Measurements from ENCODE around the gene ANKRD28.

ANKRD28 gene

DNA sequence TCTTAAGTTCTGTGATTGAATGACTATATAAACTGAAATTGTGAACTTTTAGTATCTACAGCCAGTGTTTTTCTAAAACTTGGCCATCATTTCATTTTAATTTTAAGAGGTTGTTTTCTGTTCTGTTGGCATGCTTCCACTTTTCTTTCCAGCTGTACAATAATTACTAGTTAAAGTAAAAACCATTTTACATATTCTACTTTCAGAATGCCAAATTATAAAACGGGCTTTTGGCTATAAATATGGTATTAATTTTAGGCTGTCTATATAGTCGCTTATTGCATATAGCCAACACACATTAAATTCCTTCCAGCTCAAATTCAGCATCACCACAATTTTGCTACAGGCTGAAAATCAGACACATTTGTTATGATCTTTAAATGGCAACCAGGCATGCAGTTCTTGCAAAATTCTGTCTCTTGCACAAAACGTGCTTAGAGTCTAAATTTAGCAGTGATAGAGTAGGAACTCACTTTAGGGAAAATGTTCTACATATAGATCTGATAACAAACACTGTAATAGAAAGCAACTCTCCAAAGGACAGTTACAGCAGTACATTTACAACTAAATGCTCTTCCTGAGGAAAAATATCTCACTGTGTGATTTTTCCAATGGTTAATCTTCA is 115.1 kb downstream of the ANKRD28 start:
- no peak overlapping the region for H3K4me3 ChIP-seq (ENCODE audit: low read depth in 1 of 2, low read length in 2 of 2)
- no peaks in the 10 kb centered on the region for H3K27me3 ChIP-seq (ENCODE audit: control insufficient read depth in 1 of 2, insufficient read depth in 2 of 2, low read length in 2 of 2)
- H3K9ac ChIP-seq (ENCODE audit: low read length): no peak overlapping the region
- H3K9me3 ChIP-seq (ENCODE audit: low read length): no peaks in the 10 kb centered on the region
- peaks cover 30% of the 10 kb centered on the region for H3K36me3 ChIP-seq (ENCODE audit: insufficient read depth, low read length)
- H3K4me1 ChIP-seq (ENCODE audit: insufficient read depth, low read length): peaks cover 22% of the 10 kb centered on the region
- H3K27ac ChIP-seq (ENCODE audit: low read depth, low read length): no peak overlapping the region

DNA sequence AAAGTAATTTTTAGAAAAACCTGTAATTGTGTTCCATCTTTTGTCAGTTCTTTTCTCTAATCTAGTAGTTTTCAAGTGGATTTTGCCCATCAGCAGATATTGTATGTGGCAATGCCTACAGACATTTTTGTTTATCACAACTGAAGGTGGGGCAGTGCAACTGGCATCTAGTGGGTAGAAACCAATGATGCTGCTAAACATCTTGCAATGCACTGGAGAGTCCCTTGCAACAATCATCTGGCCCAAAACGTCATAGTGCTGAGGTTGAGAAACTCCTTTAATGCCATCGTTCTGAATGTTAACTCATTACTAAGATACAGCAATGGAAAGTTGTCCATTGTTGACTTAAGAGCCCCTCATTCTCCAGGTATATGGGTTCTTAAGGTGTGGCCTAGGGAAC is 116.1 kb downstream of the ANKRD28 start:
- Histone ChIP-seq H3K27me3 (ENCODE audit: control insufficient read depth in 1 of 2, insufficient read depth in 2 of 2, low read length in 2 of 2) (no peaks in the 10 kb centered on the region), H3K36me3 (ENCODE audit: insufficient read depth, low read length) (peaks cover 36% of the 10 kb centered on the region)

DNA sequence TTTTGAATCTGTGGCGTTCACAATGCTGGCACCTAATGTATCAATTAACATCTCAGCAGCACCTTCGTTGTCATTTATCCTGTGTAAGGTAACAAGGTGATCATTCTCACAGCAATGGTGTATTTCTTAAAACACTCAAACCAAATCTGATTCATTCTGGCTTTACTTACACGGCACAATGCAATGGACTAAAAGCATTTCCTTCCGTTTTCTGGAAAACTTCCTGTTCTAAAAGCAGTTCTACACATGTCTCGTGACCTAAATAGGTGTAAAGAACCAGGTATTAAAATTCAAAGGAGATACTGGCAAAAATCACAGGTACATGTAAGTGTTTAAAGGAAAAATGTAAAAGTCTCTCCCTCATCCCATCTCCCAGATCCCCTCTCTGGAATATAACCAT is 118.5 kb downstream of the ANKRD28 start:
- Histone ChIP-seq H3K4me1 (ENCODE audit: insufficient read depth, low read length) (peaks cover 22% of the 10 kb centered on the region), H3K27me3 (ENCODE audit: control insufficient read depth in 1 of 2, insufficient read depth in 2 of 2, low read length in 2 of 2) (no peaks in the 10 kb centered on the region), H3K27ac (ENCODE audit: low read depth, low read length) (no peak overlapping the region), H3K4me3 (ENCODE audit: low read depth in 1 of 2, low read length in 2 of 2) (no peak overlapping the region), H3K9me3 (ENCODE audit: low read length) (no peaks in the 10 kb centered on the region), H3K36me3 (ENCODE audit: insufficient read depth, low read length) (peaks cover 32% of the 10 kb centered on the region), H3K9ac (ENCODE audit: low read length) (no peak overlapping the region)

More for the DNA sequence above, 116.1 kb downstream of the ANKRD28 start:
- Histone ChIP-seq H3K27ac (ENCODE audit: low read depth, low read length) (no peak overlapping the region), H3K9ac (ENCODE audit: low read length) (no peak overlapping the region), H3K9me3 (ENCODE audit: low read length) (no peaks in the 10 kb centered on the region), H3K4me3 (ENCODE audit: low read depth in 1 of 2, low read length in 2 of 2) (no peak overlapping the region), H3K4me1 (ENCODE audit: insufficient read depth, low read length) (peaks cover 22% of the 10 kb centered on the region)

DNA sequence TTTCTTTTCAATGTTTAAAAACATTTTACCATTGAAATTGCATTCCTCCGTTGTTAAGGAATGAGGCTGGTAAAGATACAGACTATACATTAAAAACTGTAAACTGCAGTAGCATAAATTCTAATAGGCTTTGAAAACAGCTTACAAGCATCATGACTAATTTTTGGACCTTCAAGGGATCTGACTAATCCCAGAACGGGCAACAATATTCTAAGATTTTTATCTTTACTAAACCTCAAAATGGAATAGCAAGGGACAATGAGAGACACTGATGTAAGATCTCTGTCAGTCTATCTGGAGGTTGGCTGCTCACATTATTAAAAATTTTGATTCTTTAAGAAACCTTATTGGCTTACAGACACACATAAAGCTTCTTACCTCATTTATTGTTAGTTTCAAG is 121.5 kb downstream of the ANKRD28 start:
- Histone ChIP-seq H3K4me3 (ENCODE audit: low read depth in 1 of 2, low read length in 2 of 2) (no peak overlapping the region), H3K36me3 (ENCODE audit: insufficient read depth, low read length) (peaks cover 35% of the 10 kb centered on the region), H3K27me3 (ENCODE audit: control insufficient read depth in 1 of 2, insufficient read depth in 2 of 2, low read length in 2 of 2) (no peaks in the 10 kb centered on the region), H3K9me3 (ENCODE audit: low read length) (no peaks in the 10 kb centered on the region), H3K4me1 (ENCODE audit: insufficient read depth, low read length) (no peaks in the 10 kb centered on the region), H3K27ac (ENCODE audit: low read depth, low read length) (no peak overlapping the region), H3K9ac (ENCODE audit: low read length) (no peak overlapping the region)

DNA sequence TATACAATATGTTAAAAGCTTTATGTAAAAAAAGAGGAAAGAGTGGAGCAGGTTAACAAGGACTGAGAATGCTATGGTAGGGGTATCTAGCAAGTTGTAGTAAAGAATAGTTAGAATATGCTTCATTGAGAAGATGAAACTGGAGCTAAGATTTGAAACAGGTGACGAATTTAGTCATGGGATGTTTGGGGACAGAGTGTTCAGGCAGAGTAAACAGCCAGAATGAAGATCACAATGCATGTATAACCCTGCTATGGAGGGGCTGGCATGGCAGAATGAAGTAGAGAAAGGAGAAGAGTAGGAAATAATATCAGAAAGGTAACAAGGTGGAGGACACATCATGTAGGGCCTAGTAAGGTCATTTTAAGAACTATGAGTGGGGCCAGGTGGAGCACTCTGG is 124.2 kb downstream of the ANKRD28 start:
- Histone ChIP-seq H3K4me3 (ENCODE audit: low read depth in 1 of 2, low read length in 2 of 2) (no peak overlapping the region), H3K36me3 (ENCODE audit: insufficient read depth, low read length) (peaks cover 31% of the 10 kb centered on the region), H3K27me3 (ENCODE audit: control insufficient read depth in 1 of 2, insufficient read depth in 2 of 2, low read length in 2 of 2) (no peaks in the 10 kb centered on the region), H3K27ac (ENCODE audit: low read depth, low read length) (no peak overlapping the region), H3K9ac (ENCODE audit: low read length) (no peak overlapping the region), H3K9me3 (ENCODE audit: low read length) (no peaks in the 10 kb centered on the region), H3K4me1 (ENCODE audit: insufficient read depth, low read length) (no peaks in the 10 kb centered on the region)

DNA sequence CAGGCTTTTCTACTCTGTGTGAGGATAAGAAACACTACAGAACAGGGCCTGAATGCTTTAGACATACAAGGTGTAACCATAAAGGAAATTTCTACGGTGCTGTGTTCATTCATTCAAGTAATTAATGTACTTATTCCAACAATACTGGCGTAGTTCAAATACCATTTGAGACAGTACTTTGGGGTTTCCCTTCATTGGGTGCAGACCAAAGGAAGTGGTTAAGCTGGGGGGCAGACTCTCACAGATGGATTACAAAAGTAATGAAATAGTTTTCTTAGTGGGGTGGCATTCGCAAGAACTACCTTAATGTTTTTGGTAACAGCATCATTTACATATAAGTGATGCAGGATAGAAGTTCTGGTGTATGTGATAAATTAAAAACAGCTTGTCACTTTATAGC is 130.3 kb downstream of the ANKRD28 start:
- H3K9me3 ChIP-seq (ENCODE audit: low read length): no peaks in the 10 kb centered on the region

DNA sequence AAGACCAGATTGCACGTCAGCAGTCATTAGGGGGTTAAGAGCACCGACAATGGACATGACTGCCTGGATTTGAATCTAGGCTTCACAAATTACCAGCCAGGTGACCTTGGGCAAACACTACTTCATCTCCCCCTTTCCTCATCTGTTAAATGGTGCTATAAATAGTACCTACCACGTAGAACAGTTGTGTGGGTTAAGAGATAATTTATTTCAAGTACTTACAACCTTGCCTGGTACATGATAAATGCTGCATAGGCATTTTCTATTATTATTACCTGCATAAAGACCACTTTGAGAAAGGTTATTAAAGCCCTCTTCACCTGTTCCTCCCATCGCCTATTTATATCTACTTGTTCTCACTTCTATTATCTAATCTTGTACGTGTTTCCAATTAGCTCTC is 131.5 kb downstream of the ANKRD28 start:
- Histone ChIP-seq H3K9ac (ENCODE audit: low read length) (no peak overlapping the region), H3K9me3 (ENCODE audit: low read length) (no peaks in the 10 kb centered on the region), H3K27ac (ENCODE audit: low read depth, low read length) (no peak overlapping the region), H3K27me3 (ENCODE audit: control insufficient read depth in 1 of 2, insufficient read depth in 2 of 2, low read length in 2 of 2) (no peaks in the 10 kb centered on the region), H3K4me1 (ENCODE audit: insufficient read depth, low read length) (peaks cover 3% of the 10 kb centered on the region), H3K36me3 (ENCODE audit: insufficient read depth, low read length) (peaks cover 4% of the 10 kb centered on the region), H3K4me3 (ENCODE audit: low read depth in 1 of 2, low read length in 2 of 2) (no peak overlapping the region)

More for the DNA sequence above, 130.3 kb downstream of the ANKRD28 start:
- H3K9ac ChIP-seq (ENCODE audit: low read length): no peak overlapping the region
- H3K27me3 ChIP-seq (ENCODE audit: control insufficient read depth in 1 of 2, insufficient read depth in 2 of 2, low read length in 2 of 2): no peaks in the 10 kb centered on the region
- H3K27ac ChIP-seq (ENCODE audit: low read depth, low read length): no peak overlapping the region
- H3K4me1 ChIP-seq (ENCODE audit: insufficient read depth, low read length): peaks cover 3% of the 10 kb centered on the region
- peaks cover 4% of the 10 kb centered on the region for H3K36me3 ChIP-seq (ENCODE audit: insufficient read depth, low read length)
- no peak overlapping the region for H3K4me3 ChIP-seq (ENCODE audit: low read depth in 1 of 2, low read length in 2 of 2)

DNA sequence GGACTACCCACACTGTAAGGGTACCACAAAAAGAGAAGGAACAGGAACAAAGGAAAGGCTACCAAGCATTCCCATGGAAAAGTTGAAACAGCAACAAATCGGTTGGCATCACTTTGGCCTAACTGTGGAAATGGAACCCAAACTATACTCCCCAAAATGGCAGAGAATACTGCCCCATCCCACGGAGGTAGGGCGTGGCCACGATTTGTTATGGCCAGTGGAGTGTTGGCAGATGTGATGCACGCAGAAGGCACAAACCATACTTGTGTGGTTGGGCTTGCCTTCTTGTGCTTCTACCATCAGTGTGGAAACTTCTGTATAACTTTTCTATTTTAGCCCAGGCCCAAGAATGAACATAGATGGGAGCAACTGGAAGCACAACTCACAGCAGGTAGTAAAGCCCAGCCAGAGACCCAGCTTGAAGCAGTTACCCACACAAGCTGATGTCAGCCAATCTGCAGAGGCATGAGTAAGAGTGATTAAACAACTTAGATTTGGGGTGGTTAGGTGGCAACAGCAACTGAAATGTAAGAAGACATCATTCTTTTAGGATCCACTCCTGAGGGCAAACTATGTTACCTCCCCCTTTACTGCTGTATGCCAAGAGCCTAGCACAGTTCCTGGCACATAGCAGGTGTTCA is 132.1 kb downstream of the ANKRD28 start:
- no peaks in the 10 kb centered on the region for H3K27me3 ChIP-seq (ENCODE audit: control insufficient read depth in 1 of 2, insufficient read depth in 2 of 2, low read length in 2 of 2)
- H3K4me3 ChIP-seq (ENCODE audit: low read depth in 1 of 2, low read length in 2 of 2): no peak overlapping the region
- H3K4me1 ChIP-seq (ENCODE audit: insufficient read depth, low read length): peaks cover 3% of the 10 kb centered on the region
- peaks cover 4% of the 10 kb centered on the region for H3K36me3 ChIP-seq (ENCODE audit: insufficient read depth, low read length)
- no peak overlapping the region for H3K27ac ChIP-seq (ENCODE audit: low read depth, low read length)
- no peaks in the 10 kb centered on the region for H3K9me3 ChIP-seq (ENCODE audit: low read length)
- H3K9ac ChIP-seq (ENCODE audit: low read length): no peak overlapping the region

DNA sequence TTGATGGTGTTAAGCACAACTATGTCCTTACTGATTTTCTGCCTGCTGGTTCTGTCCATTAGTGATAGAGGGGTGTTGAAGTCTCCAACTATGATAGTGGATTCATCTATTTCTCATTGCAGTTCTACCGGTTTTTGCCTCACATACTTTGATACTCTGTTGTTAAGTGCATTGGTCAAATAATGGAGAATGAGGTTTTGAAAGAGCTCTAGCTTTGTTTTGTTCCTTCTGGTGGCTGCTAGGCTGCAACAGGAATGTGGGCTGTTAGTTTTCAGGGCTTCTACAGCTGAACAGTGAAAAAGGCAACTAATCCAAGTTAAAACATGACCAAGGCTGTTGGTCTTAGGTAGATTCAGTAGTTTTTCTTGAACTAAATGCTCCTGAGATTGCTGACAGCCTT is 133.6 kb downstream of the ANKRD28 start:
- no peak overlapping the region for H3K27ac ChIP-seq (ENCODE audit: low read depth, low read length)
- peaks cover 3% of the 10 kb centered on the region for H3K4me1 ChIP-seq (ENCODE audit: insufficient read depth, low read length)
- no peaks in the 10 kb centered on the region for H3K36me3 ChIP-seq (ENCODE audit: insufficient read depth, low read length)
- H3K9me3 ChIP-seq (ENCODE audit: low read length): no peaks in the 10 kb centered on the region
- no peaks in the 10 kb centered on the region for H3K27me3 ChIP-seq (ENCODE audit: control insufficient read depth in 1 of 2, insufficient read depth in 2 of 2, low read length in 2 of 2)
- H3K9ac ChIP-seq (ENCODE audit: low read length): no peak overlapping the region
- H3K4me3 ChIP-seq (ENCODE audit: low read depth in 1 of 2, low read length in 2 of 2): no peak overlapping the region

DNA sequence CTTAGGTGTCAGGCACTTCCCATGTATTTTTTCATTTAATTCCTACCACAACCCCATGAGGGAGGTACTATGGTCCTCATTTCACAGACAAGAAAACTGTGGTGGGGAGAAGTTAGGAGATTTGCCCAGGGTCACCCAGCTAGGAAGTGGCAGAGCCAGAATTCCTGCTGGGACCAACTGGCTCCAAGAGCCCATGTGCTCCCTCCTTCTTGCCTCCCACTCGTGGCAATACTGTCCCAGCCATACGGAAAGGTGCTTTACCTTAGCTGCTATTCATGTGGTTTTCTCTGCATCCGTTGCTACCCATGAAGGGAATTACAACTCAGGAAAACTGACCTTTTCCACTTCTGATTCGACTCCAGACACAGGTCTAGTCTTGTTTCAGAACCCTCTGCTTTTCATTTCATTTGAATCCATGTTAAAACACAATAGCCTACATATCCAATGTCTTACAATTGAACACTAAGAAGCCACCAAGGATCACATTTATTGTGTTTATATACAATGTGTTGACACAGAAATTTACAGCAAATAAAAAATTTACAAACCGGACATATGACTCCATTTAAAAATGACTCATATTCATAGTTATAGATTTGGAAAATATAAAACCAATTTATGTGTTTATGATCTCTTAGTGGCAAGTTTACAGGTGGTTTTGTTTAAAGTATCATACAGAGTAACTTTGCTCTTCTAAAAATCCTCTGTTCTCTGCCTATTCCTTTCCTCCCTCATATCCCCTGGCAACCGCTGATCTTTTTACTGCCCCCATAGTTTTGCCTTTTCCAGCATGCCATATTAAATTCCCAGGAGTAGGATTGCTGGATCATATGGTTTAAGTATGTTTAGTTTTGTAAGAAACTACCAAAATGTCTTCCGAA is 137.5 kb downstream of the ANKRD28 start:
- H3K4me1 ChIP-seq (ENCODE audit: insufficient read depth, low read length): peaks cover 3% of the 10 kb centered on the region
- no peaks in the 10 kb centered on the region for H3K36me3 ChIP-seq (ENCODE audit: insufficient read depth, low read length)
- no peaks in the 10 kb centered on the region for H3K27me3 ChIP-seq (ENCODE audit: control insufficient read depth in 1 of 2, insufficient read depth in 2 of 2, low read length in 2 of 2)
- peaks cover 12% of the 10 kb centered on the region for H3K9me3 ChIP-seq (ENCODE audit: low read length)
- H3K4me3 ChIP-seq (ENCODE audit: low read depth in 1 of 2, low read length in 2 of 2): no peak overlapping the region
- no peak overlapping the region for H3K9ac ChIP-seq (ENCODE audit: low read length)
- H3K27ac ChIP-seq (ENCODE audit: low read depth, low read length): no peak overlapping the region

DNA sequence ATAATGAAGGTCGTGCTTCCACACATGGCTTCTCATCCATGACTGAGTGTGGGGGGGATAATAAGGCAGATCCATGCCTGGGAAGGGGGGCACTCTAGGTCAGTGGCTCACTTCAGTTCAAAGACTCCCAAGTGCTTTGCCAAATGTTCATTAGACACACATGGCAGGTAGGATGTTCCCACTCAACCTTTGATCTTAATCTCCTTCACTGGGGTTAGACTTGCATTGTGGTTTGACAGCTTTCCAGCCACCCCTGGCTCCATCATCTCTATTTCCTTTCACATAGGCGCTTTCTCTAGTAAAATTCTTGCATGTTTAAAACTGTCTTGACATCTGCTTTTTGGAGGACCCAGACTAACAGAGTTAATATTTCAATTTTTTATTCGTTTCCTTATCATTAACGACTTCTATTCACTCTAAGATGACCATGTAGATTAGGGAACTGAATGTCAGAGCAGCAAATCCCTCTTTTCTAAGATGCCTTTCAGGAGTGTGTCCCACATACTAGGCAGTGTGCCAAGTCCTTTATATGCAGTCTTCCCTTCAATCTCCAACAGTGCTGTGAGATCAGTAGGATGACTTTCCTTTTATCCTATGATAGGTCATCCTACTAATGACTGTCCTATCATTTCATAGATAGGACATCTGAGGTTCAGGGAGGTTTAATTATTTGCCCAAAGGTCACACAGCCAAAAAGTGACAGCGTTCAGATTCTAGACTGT is 138.4 kb downstream of the ANKRD28 start:
- Histone ChIP-seq H3K36me3 (ENCODE audit: insufficient read depth, low read length) (no peaks in the 10 kb centered on the region), H3K27ac (ENCODE audit: low read depth, low read length) (no peak overlapping the region), H3K4me1 (ENCODE audit: insufficient read depth, low read length) (no peaks in the 10 kb centered on the region)

More for the DNA sequence above, 138.4 kb downstream of the ANKRD28 start:
- H3K27me3 ChIP-seq (ENCODE audit: control insufficient read depth in 1 of 2, insufficient read depth in 2 of 2, low read length in 2 of 2): no peaks in the 10 kb centered on the region
- H3K9me3 ChIP-seq (ENCODE audit: low read length): peaks cover 12% of the 10 kb centered on the region
- no peak overlapping the region for H3K9ac ChIP-seq (ENCODE audit: low read length)
- H3K4me3 ChIP-seq (ENCODE audit: low read depth in 1 of 2, low read length in 2 of 2): no peak overlapping the region

All from muscle layer of colon (tissue), 2 donors.